Psoas muscle (tissue), 8 donors: Measurements from ENCODE around the gene SALL2. TPM values are rescaled to one million over a fixed set of nuclear protein-coding genes. Genes with fewer than 3 reads are reported as not detected.
A peak's percentile ranks its signal among the peaks of the same experiment; 100 is the strongest.
"Not testable (repeated sequence)": the region's sequence is repeated elsewhere in the genome, so short reads cannot be mapped to it uniquely, and the experiment has no call there.

ENCODE experiments used
- ATAC-seq, 4 donors: fragments of 200-7000 bp; cut with Tn5 transposase; one replicate each; pipeline ENCODE4 v1.9.1; 2020; ENCODE audit warnings: moderate library complexity in 3 of 4, mild to moderate bottlenecking in 2 of 4
- DNase-seq, 2 donors: peaks; one replicate each; pipeline ENCODE4 v3.0.0-alpha.2; 2020
- H3K27ac ChIP-seq: fragments of 200-600 bp; one replicate; pipeline ENCODE4 v1.8.0; 2022
- H3K27me3 ChIP-seq, 3 donors: fragments of 200-600 bp in 1 of 3; one replicate each; pipeline versions ENCODE4 v1.6.1 to v1.8.0; 2013 to 2022; ENCODE audit warnings: low read length in 2 of 3, mild to moderate bottlenecking in 2 of 3, moderate library complexity in 1 of 3; ENCODE audit not compliant: insufficient read depth in 3 of 3
- H3K36me3 ChIP-seq, 2 donors: fragments of 200-600 bp in 1 of 2; one replicate each; pipeline versions ENCODE4 v1.6.1 to v1.8.0; 2013 to 2022; ENCODE audit warnings: low read depth in 1 of 2, mild to moderate bottlenecking in 1 of 2, moderate library complexity in 1 of 2; ENCODE audit not compliant: insufficient read depth in 1 of 2
- H3K4me1 ChIP-seq: fragments of 200-600 bp; one replicate; pipeline ENCODE4 v1.8.0; 2022
- H3K4me3 ChIP-seq: fragments of 200-600 bp; one replicate; pipeline ENCODE4 v1.8.0; 2022; ENCODE audit warnings: mild to moderate bottlenecking
- H3K9me3 ChIP-seq: fragments of 200-600 bp; one replicate; pipeline ENCODE4 v1.8.0; 2022
- CTCF ChIP-seq: fragments of 200-600 bp; IDR thresholded peaks from one replicate; pipeline ENCODE4 v1.8.0; 2022; ENCODE audit warnings: antibody characterized with exemption
- WGBS, 3 donors: extraction: QIAGEN DNeasy Blood & Tissue Kit; methylation state at CpG; one replicate each; pipeline versions ENCODE4 v1.1.6 to v1.1.7; 2013; 5-methylcytosine and 5-hydroxymethylcytosine counted together
- intact Hi-C, 2 donors: fragments of 100-400 bp; cut with DNase I; formaldehyde crosslinking; loops; one replicate each; pipeline versions ENCODE4 v1.11.0 to v1.14.2; 2022
- polyA plus RNA-seq, 3 donors: library from polyadenylated mRNA; stranded (reverse); fragments of 200-250 nt; gene quantifications; one replicate each; pipeline ENCODE4 v1.2.3, GENCODE V29; 2013
- total RNA-seq, 4 donors: library from RNA; stranded (reverse); fragmentation: NEBNext Ultra II Directional in 2 of 4; extraction: Animal tissue kit (Norgen Biotek cat#: 25700) in 2 of 4; gene quantifications; one replicate each; pipeline versions ENCODE4 v1.2.1 to v1.2.4, GENCODE V29; 2021 to 2023
- donor health status: healthy with polysubstance abuse.
- donor health status: DM: no; HTN: no; CAD: no; lungs with moderate emphysema.
- donor health status: Bipolar disorder and iron deficiency.
- donor health status: healthy.
- donor health status: DM: yes; HTN: yes; CAD: no.
- donor health status: DM: no; HTN: no; CAD: no.
- donor health status: DM: no; HTN: no; CAD: no.
- donor health status: DM: yes; HTN: yes; CAD: no.

Gene SALL2
- total and polyA plus RNA-seq, 7 donors = 0.33 to 3.8 (median 0.93) TPM

GRCh38 chr14:21557084-21557901 is 31.1 kb upstream of the SALL2 start:
- H3K4me3 ChIP-seq = peak overlapping the region; percentile 56
- H3K36me3 ChIP-seq = no peaks in the 10 kb centered on the region
- no peaks in the 10 kb centered on the region for H3K4me1 ChIP-seq
- no peak overlapping the region for H3K27ac ChIP-seq
- ATAC-seq (peak in 3 of 4 donors; percentile 53 to 86 (median 72)), DNase-seq (peak; percentile 28 to 69)
- no peaks in the 10 kb centered on the region for H3K9me3 ChIP-seq
- no peaks in the 10 kb centered on the region for H3K27me3 ChIP-seq
- intact Hi-C loops = loop anchor here (5.0 to 10.0 kb wide), 2 partner anchors 60 to 82 kb away; partner anchors contain the start of genes RAB2B (in 1 of the 2) and TOX4 (in 1 of the 2)
- peak; percentile 78 for TF ChIP-seq CTCF
- WGBS, 3 donors = 9 to 10% (median 9%) methylated on average over 11 of the region's 11 CpGs

- intact Hi-C loops = loop anchor here (5.0 to 10.0 kb wide), 2 partner anchors 59 to 82 kb away; partner anchors contain the start of genes RAB2B (in 1 of the 2) and TOX4 (in 1 of the 2)
- Histone ChIP-seq H3K27me3 (no peaks in the 10 kb centered on the region), H3K4me1 (no peaks in the 10 kb centered on the region), H3K27ac (no peak overlapping the region), H3K4me3 (no peak overlapping the region), H3K36me3 (no peaks in the 10 kb centered on the region), H3K9me3 (no peaks in the 10 kb centered on the region)
- TF ChIP-seq CTCF = no peak
- peak in 1 of 4 donors; percentile 21 for ATAC-seq
- 44 to 64% (median 45%) methylated on average over 5 of the region's 5 CpGs for WGBS, 3 donors
- no peak for DNase-seq
Observed at GRCh38 chr14:21556378-21557083, 30.4 kb upstream of the SALL2 start.

GRCh38 chr14:21553266-21553665 is 27.1 kb upstream of the SALL2 start:
- no peaks in the 10 kb centered on the region for H3K9me3 ChIP-seq
- no peak for TF ChIP-seq CTCF
- no peaks in the 10 kb centered on the region for H3K36me3 ChIP-seq
- DNase-seq (no peak), ATAC-seq (no peak)
- no peak overlapping the region for H3K27ac ChIP-seq
- H3K4me1 ChIP-seq = no peaks in the 10 kb centered on the region
- H3K4me3 ChIP-seq = no peak overlapping the region
- WGBS, 3 donors = 82 to 88% (median 83%) methylated on average over 3 of the region's 3 CpGs
- intact Hi-C loops = loop anchor here (1.0 to 10.0 kb wide), 3 partner anchors 36 to 100 kb away; partner anchors contain the start of genes RAB2B (in 1 of the 2) and TOX4 (in 1 of the 2)
- no peaks in the 10 kb centered on the region for H3K27me3 ChIP-seq

GRCh38 chr14:21544588-21544987 is 18.4 kb upstream of the SALL2 start:
- H3K4me1 ChIP-seq, ATAC-seq, H3K4me3 ChIP-seq, DNase-seq, H3K27ac ChIP-seq, intact Hi-C loops, H3K36me3 ChIP-seq, H3K27me3 ChIP-seq, H3K9me3 ChIP-seq: not testable (repeated sequence)
- WGBS, 3 donors = 90 to 98% (median 90%) methylated on average over 7 of the region's 7 CpGs

GRCh38 chr14:21543963-21544362 is 17.8 kb upstream of the SALL2 start:
- no peak for DNase-seq
- no peak overlapping the region for H3K27ac ChIP-seq
- no peaks in the 10 kb centered on the region for H3K9me3 ChIP-seq
- 53 to 56% (median 55%) methylated on average over 5 of the region's 5 CpGs for WGBS, 3 donors
- no peak for ATAC-seq
- no peaks in the 10 kb centered on the region for H3K4me1 ChIP-seq
- intact Hi-C loops = no loop called here
- peaks cover 0 to 16% (median 1%) of the 10 kb centered on the region in 3 donors for H3K27me3 ChIP-seq
- no peak for TF ChIP-seq CTCF
- no peak overlapping the region for H3K4me3 ChIP-seq
- H3K36me3 ChIP-seq = no peaks in the 10 kb centered on the region
